GM19468 (cell line): Measurements from ENCODE around the gene ZNF516.

ENCODE experiments used
- ATAC-seq: cut with Tn5 transposase; IDR thresholded peaks from one replicate; pipeline ENCODE4 v1.9.1; 2021; ENCODE audit warnings: mild to moderate bottlenecking, moderate library complexity, moderate number of reproducible peaks; ENCODE audit not compliant: unreplicated experiment; ENCODE audit errors: extremely low read depth

ZNF516 gene

DNA sequence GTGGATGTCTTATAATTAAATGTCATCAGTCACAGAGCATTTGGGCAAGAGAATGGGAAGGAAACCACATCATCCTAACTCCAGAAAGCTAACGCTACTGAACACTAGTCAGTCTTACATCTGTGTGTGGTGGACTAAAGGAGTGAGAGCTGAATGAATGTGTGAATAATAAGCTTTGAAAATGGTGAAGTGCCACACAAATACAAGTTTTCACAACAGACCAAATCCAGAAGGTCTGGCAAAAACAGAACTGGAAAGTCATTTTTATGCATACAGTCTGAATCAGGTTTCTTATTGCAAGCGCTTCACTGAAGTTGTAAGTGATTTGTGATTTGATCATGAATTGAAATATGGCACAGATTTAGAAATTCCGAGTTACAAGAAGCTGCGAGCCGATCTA is 175.7 kb downstream of the ZNF516 start:
- ATAC-seq: no peak

DNA sequence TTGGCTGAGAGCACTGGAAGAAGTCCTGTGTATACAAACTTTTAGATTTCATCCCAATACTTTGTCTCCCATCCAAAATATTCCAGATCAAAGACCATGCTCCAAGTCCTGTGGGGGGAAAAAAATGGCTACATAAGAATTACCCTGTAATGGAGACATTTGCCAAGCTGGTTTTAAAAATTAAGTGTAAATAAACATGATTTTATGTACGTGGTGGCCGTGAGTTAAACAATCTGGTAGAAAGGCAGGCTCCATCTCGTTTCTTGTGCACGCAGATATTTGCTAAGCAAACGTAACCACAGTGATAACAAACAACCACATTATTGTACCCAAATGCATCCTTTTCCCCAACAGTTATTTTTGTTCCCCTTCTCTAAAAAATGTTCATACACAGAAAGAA is 176.4 kb downstream of the ZNF516 start:
- ATAC-seq: no peak

DNA sequence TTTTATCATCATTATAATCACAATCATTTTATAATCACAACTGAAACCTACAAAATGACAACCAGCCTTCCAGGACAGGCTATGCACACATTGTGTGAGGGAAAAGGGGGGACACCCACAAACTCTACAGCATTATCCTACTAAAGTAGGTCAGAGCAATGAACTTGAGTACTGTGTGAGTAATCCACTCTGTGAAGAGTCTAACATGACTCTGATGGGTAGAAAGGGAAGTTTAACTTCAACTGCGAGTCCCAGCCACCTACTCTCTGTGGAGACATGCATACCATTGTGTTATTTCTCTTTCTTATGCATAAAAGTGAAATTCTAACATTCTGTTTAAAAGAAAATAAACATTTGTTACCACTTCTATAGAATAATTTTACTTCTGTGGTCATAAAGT is 177.9 kb downstream of the ZNF516 start:
- no peak for ATAC-seq

DNA sequence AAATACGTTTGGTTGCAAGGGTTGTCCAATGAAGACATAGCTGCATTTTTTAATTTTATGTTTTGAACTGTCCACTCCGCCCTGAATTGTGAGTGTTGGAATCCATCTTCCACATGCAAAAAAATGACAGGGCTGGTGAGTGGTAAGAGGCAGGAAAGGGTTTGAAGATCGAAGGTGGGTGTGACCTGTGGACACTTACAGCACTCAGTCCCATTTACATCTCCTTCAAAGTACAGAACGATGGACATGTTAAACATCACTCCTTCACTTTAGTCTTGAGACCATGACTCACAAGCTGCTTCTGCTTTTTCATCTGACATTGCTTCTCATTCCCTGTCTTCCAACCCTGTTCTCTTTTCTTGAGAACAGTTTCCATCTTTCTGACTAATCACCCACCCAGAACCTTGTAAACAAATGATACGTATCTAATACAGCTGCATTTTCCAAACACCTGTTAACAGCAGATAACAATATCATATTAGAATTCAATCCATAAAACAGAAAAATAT is 179.3 kb downstream of the ZNF516 start:
- ATAC-seq: no peak

DNA sequence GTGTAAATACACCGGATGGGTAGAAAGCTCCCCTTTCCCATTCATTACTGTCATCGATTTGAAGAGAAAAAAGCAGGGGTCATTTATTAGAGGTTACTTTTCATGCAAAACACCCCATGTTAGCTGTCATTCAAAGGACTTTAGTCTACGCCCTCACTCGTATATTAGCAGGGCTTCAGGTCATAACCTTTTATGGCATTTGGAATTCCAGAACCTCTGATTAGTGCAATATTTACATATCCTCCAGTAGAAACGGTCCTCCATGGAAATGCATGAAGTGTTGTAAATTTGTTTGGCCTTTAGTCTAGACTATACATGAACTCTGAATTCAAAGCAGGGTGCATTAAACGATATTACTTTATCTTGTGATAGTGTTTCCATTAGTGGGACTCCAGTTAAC is 180.5 kb downstream of the ZNF516 start:
- no peak for ATAC-seq

DNA sequence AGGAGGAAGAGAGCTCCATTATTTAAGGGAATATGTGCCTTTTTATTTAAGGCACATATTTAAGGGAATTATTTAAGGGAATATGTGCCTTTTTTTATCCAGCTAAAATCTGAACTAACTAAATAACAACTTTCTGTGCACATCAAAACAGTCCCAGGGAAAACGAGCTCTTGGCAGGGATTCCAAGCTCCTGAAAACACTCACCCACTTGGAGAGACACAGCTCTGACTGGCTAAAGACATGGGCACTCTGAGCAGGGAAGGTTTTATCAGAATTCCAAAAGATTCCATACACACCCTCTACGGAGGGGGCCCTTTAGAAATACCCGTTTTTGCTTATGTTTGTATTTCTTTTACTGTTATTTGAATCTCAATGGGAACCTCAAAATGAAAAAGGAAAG is 181.0 kb downstream of the ZNF516 start:
- ATAC-seq: no peak
